Endothelial cell of umbilical vein (primary cell): ENCODE data around the gene NCAN. TPM values are rescaled to one million over a fixed set of nuclear protein-coding genes. Genes with fewer than 3 reads are reported as not detected.

Experiments used
- BruUV-seq: library from RNA; stranded (reverse); fragments of 400-500 nt; replicated peaks from 2 replicates; lab custom pipeline; 2021; lab: Mats Ljungman, UMichigan
- CTCF ChIA-PET: fragments of 300-600, 350-600 bp; sonication (Branson Sonifier 250); formaldehyde crosslinking; loops from one replicate; lab custom pipeline; 2021; ENCODE audit warnings: antibody characterized with exemption, inconsistent platforms; lab: Charles Lee
- POLR2A ChIA-PET: fragments of 300-600, 350-600 bp; sonication (Branson Sonifier 250); formaldehyde crosslinking; loops from one replicate; lab custom pipeline; 2021; ENCODE audit warnings: antibody characterized with exemption, inconsistent platforms; lab: Charles Lee
- DNase-seq: peaks from one replicate; pipeline ENCODE4 v3.0.0-alpha.2; 2011; ENCODE audit warnings: low read depth, low spot score
- FAIRE-seq: peaks from 2 replicates; lab custom pipeline; 2011; peaks lifted over from hg19 to GRCh38; lab: Jason Lieb, UNC
- H2AFZ ChIP-seq: 2 replicates; pipeline ENCODE4 v1.6.0; 2012; ENCODE audit warnings: low read depth, low read length, control low read depth, inconsistent platforms
- H3K27ac ChIP-seq: 2 replicates; pipeline ENCODE4 v1.5.1; 2011; ENCODE audit warnings: low read depth, mild to moderate bottlenecking, control low read depth, low read length, moderate library complexity; ENCODE audit not compliant: insufficient read depth
- H3K27me3 ChIP-seq, 2 experiments: 2 replicates each; pipeline versions ENCODE4 v1.6.0 to v1.6.1; 2011; ENCODE audit warnings: low read length in 2 of 2, mixed read lengths in 1 of 2; ENCODE audit not compliant: control insufficient read depth in 2 of 2, insufficient read depth in 2 of 2
- H3K36me3 ChIP-seq, 2 experiments: 2 replicates in 1 of 2; 3 replicates in 1 of 2; pipeline ENCODE4 v1.5.1; 2011; ENCODE audit warnings: low read length in 2 of 2, mild to moderate bottlenecking in 1 of 2, moderate library complexity in 1 of 2; ENCODE audit not compliant: control insufficient read depth in 2 of 2, insufficient read depth in 2 of 2; ENCODE audit errors: extremely low read depth in 1 of 2
- H3K4me1 ChIP-seq: 3 replicates; pipeline ENCODE4 v1.5.1; 2011; ENCODE audit warnings: mild to moderate bottlenecking, low read length; ENCODE audit not compliant: control insufficient read depth, insufficient read depth; ENCODE audit errors: extremely low read depth
- H3K4me2 ChIP-seq: 2 replicates; pipeline ENCODE4 v1.6.1; 2011; ENCODE audit warnings: low read length, control low read depth, mixed read lengths; ENCODE audit not compliant: insufficient read depth
- H3K4me3 ChIP-seq, 3 experiments: fragments of 200-600 bp in 1 of 3; sonication (generic), shearing (Covaris generic) in 1 of 3; replicated peaks in 1 of 3; 2 replicates each; pipeline ENCODE4 v1.5.1; 2011 to 2016; ENCODE audit warnings: control low read depth in 3 of 3, low read length in 3 of 3, mild to moderate bottlenecking in 2 of 3, inconsistent platforms in 1 of 3, low read depth in 1 of 3, moderate library complexity in 1 of 3; ENCODE audit not compliant: insufficient read depth in 1 of 3
- H3K79me2 ChIP-seq: 2 replicates; pipeline ENCODE4 v1.6.0; 2012; ENCODE audit warnings: low read length, inconsistent platforms; ENCODE audit not compliant: control insufficient read depth, insufficient read depth
- H3K9ac ChIP-seq: replicated peaks from 2 replicates; pipeline ENCODE3; 2011; ENCODE audit warnings: low read length, control low read depth; ENCODE audit not compliant: insufficient read depth; ENCODE audit errors: extremely low read depth
- H3K9me1 ChIP-seq: replicated peaks from 3 replicates; pipeline ENCODE4 v1.6.0; 2011; ENCODE audit warnings: mild to moderate bottlenecking, low read length; ENCODE audit not compliant: control insufficient read depth, insufficient read depth; ENCODE audit errors: extremely low read depth
- H3K9me3 ChIP-seq: replicated peaks from 2 replicates; pipeline ENCODE4 v1.5.1; 2012; ENCODE audit warnings: low read length, inconsistent platforms; ENCODE audit not compliant: control insufficient read depth, insufficient read depth
- H4K20me1 ChIP-seq: replicated peaks from 2 replicates; pipeline ENCODE3; 2011; ENCODE audit warnings: mild to moderate bottlenecking, low read length; ENCODE audit not compliant: control insufficient read depth, insufficient read depth; ENCODE audit errors: extremely low read depth
- EZH2 ChIP-seq: IDR thresholded peaks from 2 replicates; pipeline ENCODE4 v1.6.1; 2012; ENCODE audit warnings: borderline replicate concordance, low read depth, mild to moderate bottlenecking, moderate library complexity, low read length, inconsistent platforms; ENCODE audit not compliant: severe bottlenecking
- FOS ChIP-seq: IDR thresholded peaks from 2 replicates; pipeline ENCODE4 v1.6.1; 2011; ENCODE audit warnings: mild to moderate bottlenecking, low read length, moderate library complexity, borderline replicate concordance; ENCODE audit not compliant: insufficient read depth
- GATA2 ChIP-seq: IDR thresholded peaks from 2 replicates; pipeline ENCODE4 v1.7.0; 2011; ENCODE audit warnings: low read depth, mild to moderate bottlenecking, moderate library complexity, mixed read lengths, low read length; ENCODE audit not compliant: insufficient read length, insufficient read depth
- JUN ChIP-seq: IDR thresholded peaks from 2 replicates; pipeline ENCODE4 v1.6.1; 2011; ENCODE audit warnings: borderline replicate concordance, low read depth; ENCODE audit not compliant: insufficient read length, insufficient read depth
- MYC ChIP-seq: IDR thresholded peaks from one replicate; pipeline ENCODE4 v1.6.1; 2011; ENCODE audit warnings: mild to moderate bottlenecking, low read depth, low read length
- POLR2A ChIP-seq: IDR thresholded peaks from 2 replicates; pipeline ENCODE4 v1.6.1; 2012; ENCODE audit warnings: low read depth, mild to moderate bottlenecking, control low read depth, low read length
- POLR2AphosphoS5 ChIP-seq: IDR thresholded peaks from 2 replicates; pipeline ENCODE4 v1.6.1; 2012; ENCODE audit warnings: low read depth, mild to moderate bottlenecking, control low read depth, low read length, moderate library complexity; ENCODE audit not compliant: insufficient read depth
- dilution Hi-C: fragments of 300-500 bp; cut with MboI; formaldehyde crosslinking; loops from one replicate; pipeline ENCODE4 v1.15.0; 2019; ENCODE audit warnings: low sequenced_read_pairs; ENCODE audit not compliant: extremely low pct_ligation_motif_present
- intact Hi-C: fragments of 100-400 bp; cut with micrococcal nuclease; formaldehyde crosslinking; loops from one replicate; pipeline ENCODE4 v1.10.0; 2022
- polyA plus RNA-seq, 4 experiments: library from polyadenylated mRNA; depleted of rRNA in 3 of 4; stranded (reverse) in 3 of 4; unstranded in 1 of 4; fragments of >200 nt; gene quantifications; 2 replicates each; pipeline versions ENCODE4 v1.2.1 to v1.2.3, GENCODE V29; 2011 to 2012; ENCODE audit warnings: missing spikeins in 1 of 4
- total RNA-seq: library from RNA; stranded (reverse); gene quantifications from 2 replicates; pipeline ENCODE4 v1.2.3, GENCODE V29; 2021
- TF ChIP-seq, protein P1 (sequence below): IDR thresholded peaks from 2 replicates; pipeline ENCODE4 v1.6.1; 2011; ENCODE audit not compliant: insufficient read depth, insufficient read length
- TF ChIP-seq, protein P2 (sequence below), 2 donors: IDR thresholded peaks; 1 replicate in 1 of 2; 2 replicates in 1 of 2; pipeline ENCODE4 v1.5.1; 2011; ENCODE audit warnings: low read length in 2 of 2, mild to moderate bottlenecking in 2 of 2, moderate library complexity in 2 of 2, control low read depth in 1 of 2, inconsistent platforms in 1 of 2, low read depth in 1 of 2; ENCODE audit not compliant: insufficient read depth in 1 of 2; ENCODE audit errors: extremely low read depth in 1 of 2

Gene NCAN
- total and polyA plus RNA-seq, 2 donors (not counting 3 experiments of a cell fraction or from before 2014, with no cell fraction given): not detected

DNA sequence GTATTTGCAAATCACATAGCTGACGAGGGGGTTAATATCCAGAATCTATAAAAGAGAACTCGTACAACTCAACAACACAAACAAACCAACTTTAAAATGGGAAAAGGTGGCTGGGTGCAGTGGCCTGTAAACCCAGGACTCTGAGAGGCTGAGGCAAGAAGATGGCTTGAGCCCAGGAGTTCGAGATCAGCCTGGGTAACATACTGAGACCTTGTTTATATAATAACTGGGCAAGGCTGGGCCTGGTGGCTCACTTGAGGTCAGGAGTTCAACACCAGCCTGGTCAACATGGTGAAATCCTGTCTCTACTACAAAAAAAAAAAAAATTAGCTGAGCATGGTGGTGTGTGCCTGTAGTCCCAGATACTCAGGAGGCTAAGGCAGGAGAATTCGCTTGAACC, 83.2 kb downstream of the NCAN start:
- FAIRE-seq: no peak
- Histone ChIP-seq H4K20me1 (no peaks in the 10 kb centered on the region), H3K9me3 (no peaks in the 10 kb centered on the region), H3K27me3 (no peaks in the 10 kb centered on the region), H2AFZ (no peak overlapping the region), H3K27ac (no peak overlapping the region), H3K9ac (no peak overlapping the region), H3K9me1 (no peaks in the 10 kb centered on the region), H3K4me2 (no peak overlapping the region), H3K4me3 (no peak overlapping the region), H3K79me2 (no peaks in the 10 kb centered on the region), H3K4me1 (no peaks in the 10 kb centered on the region), H3K36me3 (peaks cover 4 to 8% of the 10 kb centered on the region in 2 experiments)
- intact Hi-C loops: no loop called here
- ChIA-PET CTCF (interaction anchor here (1.2 kb wide), 1 partner anchor 48 kb away, joined by 3 read pairs; no protein-coding TSS in a partner anchor), POLR2A (no interaction called here)
- TF ChIP-seq POLR2AphosphoS5 (no peak), FOS (no peak), EZH2 (no peak), GATA2 (no peak), JUN (no peak), MYC (no peak), POLR2A (no peak)
- TF ChIP-seq, protein P1, sequence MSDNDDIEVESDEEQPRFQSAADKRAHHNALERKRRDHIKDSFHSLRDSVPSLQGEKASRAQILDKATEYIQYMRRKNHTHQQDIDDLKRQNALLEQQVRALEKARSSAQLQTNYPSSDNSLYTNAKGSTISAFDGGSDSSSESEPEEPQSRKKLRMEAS: no peak
- TF ChIP-seq, protein P2, sequence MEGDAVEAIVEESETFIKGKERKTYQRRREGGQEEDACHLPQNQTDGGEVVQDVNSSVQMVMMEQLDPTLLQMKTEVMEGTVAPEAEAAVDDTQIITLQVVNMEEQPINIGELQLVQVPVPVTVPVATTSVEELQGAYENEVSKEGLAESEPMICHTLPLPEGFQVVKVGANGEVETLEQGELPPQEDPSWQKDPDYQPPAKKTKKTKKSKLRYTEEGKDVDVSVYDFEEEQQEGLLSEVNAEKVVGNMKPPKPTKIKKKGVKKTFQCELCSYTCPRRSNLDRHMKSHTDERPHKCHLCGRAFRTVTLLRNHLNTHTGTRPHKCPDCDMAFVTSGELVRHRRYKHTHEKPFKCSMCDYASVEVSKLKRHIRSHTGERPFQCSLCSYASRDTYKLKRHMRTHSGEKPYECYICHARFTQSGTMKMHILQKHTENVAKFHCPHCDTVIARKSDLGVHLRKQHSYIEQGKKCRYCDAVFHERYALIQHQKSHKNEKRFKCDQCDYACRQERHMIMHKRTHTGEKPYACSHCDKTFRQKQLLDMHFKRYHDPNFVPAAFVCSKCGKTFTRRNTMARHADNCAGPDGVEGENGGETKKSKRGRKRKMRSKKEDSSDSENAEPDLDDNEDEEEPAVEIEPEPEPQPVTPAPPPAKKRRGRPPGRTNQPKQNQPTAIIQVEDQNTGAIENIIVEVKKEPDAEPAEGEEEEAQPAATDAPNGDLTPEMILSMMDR (IDR thresholded peaks at IDR 0.05; ENCODE audit: extremely low read depth in 1 of 2, insufficient read depth in 1 of 2, low read depth in 1 of 2, low read length in 2 of 2): no peak
- dilution Hi-C loops: no loop called here
- DNase-seq: no peak
- no TSS peak for BruUV-seq
